ENCODE measurements around the gene TNFRSF18. TPM values are rescaled to one million over a fixed set of nuclear protein-coding genes. Genes with fewer than 3 reads are reported as not detected.

The TNFRSF18 gene
- total and polyA plus RNA-seq, 2 donors = 0.77 TPM; not detected in 1

GRCh38 chr1:1164361-1164700, 42.1 kb downstream of the TNFRSF18 start:
- Histone ChIP-seq H3K36me3 (ENCODE audit: insufficient read depth) (no peaks in the 10 kb centered on the region), H3K27ac (ENCODE audit: low read depth) (no peak overlapping the region), H3K4me3 (ENCODE audit: low read depth, low read length) (no peak overlapping the region), H3K4me1 (ENCODE audit: insufficient read depth) (no peaks in the 10 kb centered on the region)
- no peak for DNase-seq (ENCODE audit: extremely low spot score)
- 57% methylated on average over 26 of the region's 26 CpGs for WGBS

GRCh38 chr1:1163538-1164070, 42.8 kb downstream of the TNFRSF18 start:
- H3K27ac ChIP-seq (ENCODE audit: low read depth) = peak overlapping the region; percentile 12
- DNase-seq (ENCODE audit: extremely low spot score) = no peak
- peak overlapping the region; percentile 38 for H3K4me3 ChIP-seq (ENCODE audit: low read depth, low read length)
- WGBS = 82% methylated on average over 33 of the region's 33 CpGs
- peaks cover under 1% of the 10 kb centered on the region for H3K4me1 ChIP-seq (ENCODE audit: insufficient read depth)
- H3K36me3 ChIP-seq (ENCODE audit: insufficient read depth) = no peaks in the 10 kb centered on the region

GRCh38 chr1:1162597-1163537, 43.5 kb downstream of the TNFRSF18 start:
- WGBS = 66% methylated on average over 73 of the region's 73 CpGs
- no peaks in the 10 kb centered on the region for H3K36me3 ChIP-seq (ENCODE audit: insufficient read depth)
- peak overlapping the region; percentile 38 for H3K4me3 ChIP-seq (ENCODE audit: low read depth, low read length)
- no peak for DNase-seq (ENCODE audit: extremely low spot score)
- peak overlapping the region; percentile 59 for H3K27ac ChIP-seq (ENCODE audit: low read depth)
- H3K4me1 ChIP-seq (ENCODE audit: insufficient read depth) = peaks cover 4% of the 10 kb centered on the region

- 52% methylated on average over 17 of the region's 17 CpGs for whole genome bisulfite sequencing
Observed at GRCh38 chr1:1161683-1162079, 44.7 kb downstream of the TNFRSF18 start.

GRCh38 chr1:1161078-1161682, 45.2 kb downstream of the TNFRSF18 start:
- peaks cover 4% of the 10 kb centered on the region for H3K4me1 ChIP-seq (ENCODE audit: insufficient read depth)
- no peak overlapping the region for H3K27ac ChIP-seq (ENCODE audit: low read depth)
- no peak overlapping the region for H3K4me3 ChIP-seq (ENCODE audit: low read depth, low read length)
- no peak for DNase-seq (ENCODE audit: extremely low spot score)
- WGBS = 89% methylated on average over 29 of the region's 29 CpGs
- no peaks in the 10 kb centered on the region for H3K36me3 ChIP-seq (ENCODE audit: insufficient read depth)

More at GRCh38 chr1:1161683-1162079, 44.7 kb downstream of the TNFRSF18 start:
- Histone ChIP-seq H3K36me3 (ENCODE audit: insufficient read depth) (no peaks in the 10 kb centered on the region), H3K4me3 (ENCODE audit: low read depth, low read length) (no peak overlapping the region), H3K4me1 (ENCODE audit: insufficient read depth) (peaks cover 4% of the 10 kb centered on the region), H3K27ac (ENCODE audit: low read depth) (no peak overlapping the region)
- DNase-seq (ENCODE audit: extremely low spot score) = no peak

GRCh38 chr1:1160281-1160930, 46.0 kb downstream of the TNFRSF18 start:
- DNase-seq (ENCODE audit: extremely low spot score) = no peak
- WGBS = 90% methylated on average over 23 of the region's 23 CpGs
- no peak overlapping the region for H3K27ac ChIP-seq (ENCODE audit: low read depth)
- no peaks in the 10 kb centered on the region for H3K36me3 ChIP-seq (ENCODE audit: insufficient read depth)
- peaks cover 4% of the 10 kb centered on the region for H3K4me1 ChIP-seq (ENCODE audit: insufficient read depth)
- H3K4me3 ChIP-seq (ENCODE audit: low read depth, low read length) = no peak overlapping the region

GRCh38 chr1:1157914-1158710, 48.3 kb downstream of the TNFRSF18 start:
- no peaks in the 10 kb centered on the region for H3K36me3 ChIP-seq (ENCODE audit: insufficient read depth)
- H3K4me1 ChIP-seq (ENCODE audit: insufficient read depth) = peaks cover 4% of the 10 kb centered on the region
- DNase-seq (ENCODE audit: extremely low spot score) = no peak
- 16% methylated on average over 46 of the region's 46 CpGs for whole genome bisulfite sequencing
- H3K27ac ChIP-seq (ENCODE audit: low read depth) = peak overlapping the region; percentile 97
- peak overlapping the region; percentile 48 for H3K4me3 ChIP-seq (ENCODE audit: low read depth, low read length)

- under 1% methylated on average over 29 of the region's 29 CpGs for WGBS
- peak overlapping the region; percentile 48 for H3K4me3 ChIP-seq (ENCODE audit: low read depth, low read length)
- no peaks in the 10 kb centered on the region for H3K36me3 ChIP-seq (ENCODE audit: insufficient read depth)
- DNase-seq (ENCODE audit: extremely low spot score) = peak; percentile 73
- peak overlapping the region; percentile 97 for H3K27ac ChIP-seq (ENCODE audit: low read depth)
- H3K4me1 ChIP-seq (ENCODE audit: insufficient read depth) = peaks cover 4% of the 10 kb centered on the region
Observed at GRCh38 chr1:1157426-1157913, 48.9 kb downstream of the TNFRSF18 start.

- DNase-seq (ENCODE audit: extremely low spot score) = no peak
- WGBS = 53% methylated on average over 4 of the region's 9 CpGs
- no peak overlapping the region for H3K4me3 ChIP-seq (ENCODE audit: low read depth, low read length)
- no peak overlapping the region for H3K27ac ChIP-seq (ENCODE audit: low read depth)
- peaks cover 4% of the 10 kb centered on the region for H3K4me1 ChIP-seq (ENCODE audit: insufficient read depth)
- no peaks in the 10 kb centered on the region for H3K36me3 ChIP-seq (ENCODE audit: insufficient read depth)
Observed at GRCh38 chr1:1157033-1157365, 49.4 kb downstream of the TNFRSF18 start.

GRCh38 chr1:1156140-1157032, 50.0 kb downstream of the TNFRSF18 start:
- H3K4me3 ChIP-seq (ENCODE audit: low read depth, low read length) = no peak overlapping the region
- 74% methylated on average over 26 of the region's 26 CpGs for WGBS
- peaks cover 4% of the 10 kb centered on the region for H3K4me1 ChIP-seq (ENCODE audit: insufficient read depth)
- no peak overlapping the region for H3K27ac ChIP-seq (ENCODE audit: low read depth)
- H3K36me3 ChIP-seq (ENCODE audit: insufficient read depth) = no peaks in the 10 kb centered on the region
- no peak for DNase-seq (ENCODE audit: extremely low spot score)

GRCh38 chr1:1155258-1155657, 51.1 kb downstream of the TNFRSF18 start:
- no peaks in the 10 kb centered on the region for H3K36me3 ChIP-seq (ENCODE audit: insufficient read depth)
- H3K4me3 ChIP-seq (ENCODE audit: low read depth, low read length) = no peak overlapping the region
- 61% methylated on average over 10 of the region's 10 CpGs for WGBS
- no peak for DNase-seq (ENCODE audit: extremely low spot score)
- H3K4me1 ChIP-seq (ENCODE audit: insufficient read depth) = peaks cover 4% of the 10 kb centered on the region
- no peak overlapping the region for H3K27ac ChIP-seq (ENCODE audit: low read depth)

- H3K4me3 ChIP-seq (ENCODE audit: low read depth, low read length) = no peak overlapping the region
- peaks cover 4% of the 10 kb centered on the region for H3K4me1 ChIP-seq (ENCODE audit: insufficient read depth)
- 54% methylated on average over 4 of the region's 4 CpGs for WGBS
- no peak for DNase-seq (ENCODE audit: extremely low spot score)
- H3K27ac ChIP-seq (ENCODE audit: low read depth) = no peak overlapping the region
- H3K36me3 ChIP-seq (ENCODE audit: insufficient read depth) = no peaks in the 10 kb centered on the region
Observed at GRCh38 chr1:1153874-1154273, 52.5 kb downstream of the TNFRSF18 start.
